Neural cell (in vitro differentiated cells): ENCODE results near the gene PIAS1. TPM values are rescaled to one million over a fixed set of nuclear protein-coding genes. Genes with fewer than 3 reads are reported as not detected.

Experiments
- H2AFZ ChIP-seq: fragments of 200-600, 300-800 bp; sonication (generic), shearing (Covaris generic); 2 replicates; pipeline ENCODE4 v1.6.0; 2014; ENCODE audit warnings: low read depth, mild to moderate bottlenecking, antibody characterized with exemption, low read length, moderate library complexity
- H3F3A ChIP-seq: fragments of 200-600 bp; shearing (Covaris generic); 2 replicates; pipeline ENCODE4 v1.6.1; 2016; ENCODE audit warnings: mild to moderate bottlenecking, moderate library complexity, mixed read lengths, antibody characterized with exemption, low read length; ENCODE audit not compliant: insufficient read depth, poor library complexity, severe bottlenecking
- H3K27ac ChIP-seq: fragments of 200-600, 300-800 bp; sonication (generic), shearing (Covaris generic); 2 replicates; pipeline ENCODE4 v1.5.1; 2014; ENCODE audit warnings: mild to moderate bottlenecking, low read length, moderate library complexity
- H3K27me3 ChIP-seq: fragments of 300-800, 200-600 bp; sonication (generic), shearing (Covaris generic); 2 replicates; pipeline ENCODE4 v1.6.0; 2014; ENCODE audit warnings: mild to moderate bottlenecking, low read depth, low read length, moderate library complexity; ENCODE audit not compliant: insufficient read depth
- H3K36me3 ChIP-seq: fragments of 300-800, 200-600 bp; sonication (generic), shearing (Covaris generic); 2 replicates; pipeline ENCODE4 v1.5.1; 2014; ENCODE audit warnings: mild to moderate bottlenecking, antibody characterized with exemption, low read length, moderate library complexity; ENCODE audit not compliant: insufficient read depth
- H3K4me2 ChIP-seq: fragments of 300-800, 200-600 bp; sonication (generic), shearing (Covaris generic); 2 replicates; pipeline ENCODE4 v1.6.0; 2014; ENCODE audit warnings: mild to moderate bottlenecking, low read length
- H3K4me3 ChIP-seq: fragments of 300-800, 200-600 bp; sonication (generic), shearing (Covaris generic); 2 replicates; pipeline ENCODE4 v1.5.1; 2014; ENCODE audit warnings: mild to moderate bottlenecking, low read length, moderate library complexity
- H3K79me2 ChIP-seq: fragments of 200-600 bp; shearing (Covaris generic); replicated peaks from 2 replicates; pipeline ENCODE4 v1.6.0; 2014; ENCODE audit warnings: mild to moderate bottlenecking, low read length, moderate library complexity; ENCODE audit not compliant: insufficient read depth
- H3K9ac ChIP-seq: fragments of 300-800, 200-600 bp; sonication (generic), shearing (Covaris generic); 2 replicates; pipeline ENCODE4 v1.6.1; 2016; ENCODE audit warnings: mild to moderate bottlenecking, low read length, mixed read lengths
- H3K9me2 ChIP-seq: fragments of 200-600 bp; shearing (Covaris generic); 2 replicates; pipeline ENCODE4 v1.6.1; 2016; ENCODE audit warnings: mild to moderate bottlenecking, low read length, mixed read lengths; ENCODE audit not compliant: insufficient read depth
- H3K9me3 ChIP-seq: fragments of 200-600, 300-800 bp; sonication (generic), shearing (Covaris generic); 2 replicates; pipeline ENCODE4 v1.6.1; 2016; ENCODE audit warnings: mild to moderate bottlenecking, mixed run types, low read length, moderate library complexity, mixed read lengths
- H4K20me1 ChIP-seq: fragments of 200-600 bp; shearing (Covaris generic); 2 replicates; pipeline ENCODE4 v1.6.1; 2016; ENCODE audit warnings: mild to moderate bottlenecking, mixed run types; ENCODE audit not compliant: insufficient read depth
- CTCF ChIP-seq: fragments of 450-650 bp; IDR thresholded peaks from 2 replicates; pipeline ENCODE4 v1.5.1; 2014; ENCODE audit warnings: antibody characterized with exemption, mild to moderate bottlenecking, moderate library complexity; ENCODE audit not compliant: poor library complexity, severe bottlenecking
- EP300 ChIP-seq: fragments of 450-650 bp; conservative IDR thresholded peaks from 2 replicates; pipeline ENCODE4 v1.6.1; 2014; ENCODE audit warnings: antibody characterized with exemption, mild to moderate bottlenecking, moderate library complexity; ENCODE audit not compliant: poor library complexity, severe bottlenecking
- EZH2 ChIP-seq: fragments of 200-600, 300-800 bp; shearing (Covaris generic), sonication (generic); IDR thresholded peaks from 2 replicates; pipeline ENCODE4 v1.6.1; 2014; ENCODE audit warnings: antibody characterized with exemption, low read length, borderline replicate concordance, mild to moderate bottlenecking; ENCODE audit not compliant: insufficient read depth, poor library complexity, severe bottlenecking
- MXI1 ChIP-seq: fragments of 450-650 bp; conservative IDR thresholded peaks from 2 replicates; pipeline ENCODE4 v1.6.1; 2014; ENCODE audit warnings: antibody characterized with exemption, mild to moderate bottlenecking; ENCODE audit not compliant: poor library complexity, severe bottlenecking
- POLR2AphosphoS5 ChIP-seq: IDR thresholded peaks from 2 replicates; pipeline ENCODE4 v1.6.1; 2012
- RAD21 ChIP-seq: fragments of 450-650 bp; conservative IDR thresholded peaks from 2 replicates; pipeline ENCODE4 v1.6.1; 2014; ENCODE audit warnings: antibody characterized with exemption, mild to moderate bottlenecking, moderate library complexity
- REST ChIP-seq: IDR thresholded peaks from 2 replicates; pipeline ENCODE4 v1.6.1; 2012; ENCODE audit warnings: borderline replicate concordance
- SMC3 ChIP-seq: fragments of 450-650 bp; conservative IDR thresholded peaks from 2 replicates; pipeline ENCODE4 v1.6.1; 2014; ENCODE audit warnings: antibody characterized with exemption, mild to moderate bottlenecking, moderate library complexity; ENCODE audit not compliant: poor library complexity
- TAF1 ChIP-seq: IDR thresholded peaks from 2 replicates; pipeline ENCODE4 v1.6.1; 2012; ENCODE audit warnings: low read depth
- polyA plus RNA-seq: library from polyadenylated mRNA; depleted of rRNA; stranded (reverse); fragments of >200 nt; gene quantifications from 2 replicates; pipeline ENCODE4 v1.2.3, GENCODE V29; 2014

The PIAS1 gene
- polyA plus RNA-seq, 1 donor from 2014 or later: 14.3 TPM

- Histone ChIP-seq H3K4me3 (no peak overlapping the region), H3K27me3 (no peaks in the 10 kb centered on the region), H3F3A (no peaks in the 10 kb centered on the region), H3K4me2 (no peak overlapping the region), H3K9ac (no peak overlapping the region), H4K20me1 (no peaks in the 10 kb centered on the region), H3K9me2 (no peaks in the 10 kb centered on the region), H3K36me3 (no peaks in the 10 kb centered on the region), H3K9me3 (peaks cover 7% of the 10 kb centered on the region), H2AFZ (no peak overlapping the region), H3K79me2 (peaks cover 26% of the 10 kb centered on the region), H3K27ac (no peak overlapping the region)
- no peak for TF ChIP-seq SMC3
- TF ChIP-seq CTCF: no peak
- no peak for TF ChIP-seq RAD21
- no peak for TF ChIP-seq EZH2
- TF ChIP-seq POLR2AphosphoS5: no peak
- TF ChIP-seq REST: no peak
- TF ChIP-seq EP300: no peak
- TF ChIP-seq MXI1: no peak
- no peak for TF ChIP-seq TAF1
Observed at GRCh38 chr15:68107142-68107541, 53.0 kb downstream of the PIAS1 start.

- Histone ChIP-seq H3F3A (no peaks in the 10 kb centered on the region), H3K9me3 (no peaks in the 10 kb centered on the region), H3K4me3 (no peak overlapping the region), H3K36me3 (no peaks in the 10 kb centered on the region), H3K27ac (no peak overlapping the region), H3K9ac (no peak overlapping the region), H3K4me2 (no peak overlapping the region), H4K20me1 (no peaks in the 10 kb centered on the region), H3K9me2 (no peaks in the 10 kb centered on the region), H3K79me2 (peaks cover 40% of the 10 kb centered on the region), H3K27me3 (no peaks in the 10 kb centered on the region), H2AFZ (no peak overlapping the region)
- TF ChIP-seq REST (no peak), CTCF (no peak), EZH2 (no peak), EP300 (no peak), RAD21 (no peak), TAF1 (no peak), MXI1 (no peak), SMC3 (no peak), POLR2AphosphoS5 (no peak)
Observed at GRCh38 chr15:68112706-68113105, 58.6 kb downstream of the PIAS1 start.
